ENCODE results near the gene EPB41L1. TPM values are rescaled to one million over a fixed set of nuclear protein-coding genes. Genes with fewer than 3 reads are reported as not detected.

The EPB41L1 gene
- polyA plus RNA-seq, 1 donor from 2014 or later, result 38.2 TPM

DNA sequence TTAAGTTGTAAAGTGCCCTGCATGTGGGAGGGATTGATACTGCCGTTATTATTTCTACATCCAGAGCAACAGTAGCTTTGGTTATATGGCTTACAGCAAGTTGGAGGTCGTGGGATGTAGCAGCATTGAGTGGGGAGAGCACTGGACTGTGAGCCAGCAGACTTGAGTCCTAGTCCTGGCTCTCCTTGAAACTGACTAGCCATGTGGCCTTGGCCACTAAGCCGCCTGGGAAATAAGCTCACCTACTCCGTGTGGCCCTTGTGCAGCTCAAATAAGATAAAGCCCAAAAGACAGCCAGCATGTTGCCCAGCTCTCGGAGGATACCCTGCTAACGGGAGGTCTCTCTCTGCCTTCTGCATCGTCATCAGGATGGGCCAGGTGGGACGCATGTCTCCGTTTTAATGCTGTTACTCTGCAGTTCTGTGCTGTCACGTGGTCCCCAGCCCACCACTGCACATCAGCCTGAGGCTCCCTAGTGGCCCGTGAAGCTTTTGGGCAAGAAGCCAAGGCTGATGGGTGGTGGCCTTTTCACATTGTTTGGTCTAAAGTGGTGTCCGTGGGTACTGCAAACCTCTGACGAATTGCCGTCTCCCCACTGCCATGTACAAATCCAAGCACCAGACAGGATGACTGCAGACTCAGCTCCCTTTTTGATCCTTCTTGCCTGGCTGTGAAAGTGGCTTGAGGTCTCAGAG is 7.9 kb downstream of the EPB41L1 start:
- Histone ChIP-seq H4K20me1 (ENCODE audit: insufficient read depth) (no peaks in the 10 kb centered on the region), H3K4me2 (ENCODE audit: low read length) (no peak overlapping the region), H3K9me2 (ENCODE audit: insufficient read depth, low read length) (no peaks in the 10 kb centered on the region), H3K36me3 (ENCODE audit: insufficient read depth, low read length) (no peaks in the 10 kb centered on the region), H3K27ac (ENCODE audit: low read length) (no peak overlapping the region), H3K9ac (ENCODE audit: low read length) (no peak overlapping the region), H3K79me2 (replicated peaks; ENCODE audit: insufficient read depth, low read length) (peaks cover 6% of the 10 kb centered on the region), H3K9me3 (ENCODE audit: low read length) (no peaks in the 10 kb centered on the region), H2AFZ (ENCODE audit: low read depth, low read length) (no peak overlapping the region), H3K4me3 (ENCODE audit: low read length) (no peak overlapping the region), H3K27me3 (ENCODE audit: insufficient read depth, low read depth, low read length) (no peaks in the 10 kb centered on the region), H3F3A (ENCODE audit: insufficient read depth, low read length, poor library complexity, severe bottlenecking) (no peaks in the 10 kb centered on the region)
- TF ChIP-seq, protein P1, sequence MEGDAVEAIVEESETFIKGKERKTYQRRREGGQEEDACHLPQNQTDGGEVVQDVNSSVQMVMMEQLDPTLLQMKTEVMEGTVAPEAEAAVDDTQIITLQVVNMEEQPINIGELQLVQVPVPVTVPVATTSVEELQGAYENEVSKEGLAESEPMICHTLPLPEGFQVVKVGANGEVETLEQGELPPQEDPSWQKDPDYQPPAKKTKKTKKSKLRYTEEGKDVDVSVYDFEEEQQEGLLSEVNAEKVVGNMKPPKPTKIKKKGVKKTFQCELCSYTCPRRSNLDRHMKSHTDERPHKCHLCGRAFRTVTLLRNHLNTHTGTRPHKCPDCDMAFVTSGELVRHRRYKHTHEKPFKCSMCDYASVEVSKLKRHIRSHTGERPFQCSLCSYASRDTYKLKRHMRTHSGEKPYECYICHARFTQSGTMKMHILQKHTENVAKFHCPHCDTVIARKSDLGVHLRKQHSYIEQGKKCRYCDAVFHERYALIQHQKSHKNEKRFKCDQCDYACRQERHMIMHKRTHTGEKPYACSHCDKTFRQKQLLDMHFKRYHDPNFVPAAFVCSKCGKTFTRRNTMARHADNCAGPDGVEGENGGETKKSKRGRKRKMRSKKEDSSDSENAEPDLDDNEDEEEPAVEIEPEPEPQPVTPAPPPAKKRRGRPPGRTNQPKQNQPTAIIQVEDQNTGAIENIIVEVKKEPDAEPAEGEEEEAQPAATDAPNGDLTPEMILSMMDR (IDR thresholded peaks at IDR 0.05; ENCODE audit: poor library complexity, severe bottlenecking), result no peak
- TF ChIP-seq RAD21 (conservative IDR thresholded peaks at IDR 0.05) (no peak), EP300 (conservative IDR thresholded peaks at IDR 0.05; ENCODE audit: poor library complexity, severe bottlenecking) (no peak), MXI1 (conservative IDR thresholded peaks at IDR 0.05; ENCODE audit: poor library complexity, severe bottlenecking) (no peak), EZH2 (IDR thresholded peaks at IDR 0.05; ENCODE audit: borderline replicate concordance, insufficient read depth, low read length, poor library complexity, severe bottlenecking) (no peak), TAF1 (IDR thresholded peaks at IDR 0.05; ENCODE audit: low read depth) (no peak), POLR2AphosphoS5 (IDR thresholded peaks at IDR 0.05) (no peak), SMC3 (conservative IDR thresholded peaks at IDR 0.05; ENCODE audit: poor library complexity) (no peak)
- TF ChIP-seq, protein P2, sequence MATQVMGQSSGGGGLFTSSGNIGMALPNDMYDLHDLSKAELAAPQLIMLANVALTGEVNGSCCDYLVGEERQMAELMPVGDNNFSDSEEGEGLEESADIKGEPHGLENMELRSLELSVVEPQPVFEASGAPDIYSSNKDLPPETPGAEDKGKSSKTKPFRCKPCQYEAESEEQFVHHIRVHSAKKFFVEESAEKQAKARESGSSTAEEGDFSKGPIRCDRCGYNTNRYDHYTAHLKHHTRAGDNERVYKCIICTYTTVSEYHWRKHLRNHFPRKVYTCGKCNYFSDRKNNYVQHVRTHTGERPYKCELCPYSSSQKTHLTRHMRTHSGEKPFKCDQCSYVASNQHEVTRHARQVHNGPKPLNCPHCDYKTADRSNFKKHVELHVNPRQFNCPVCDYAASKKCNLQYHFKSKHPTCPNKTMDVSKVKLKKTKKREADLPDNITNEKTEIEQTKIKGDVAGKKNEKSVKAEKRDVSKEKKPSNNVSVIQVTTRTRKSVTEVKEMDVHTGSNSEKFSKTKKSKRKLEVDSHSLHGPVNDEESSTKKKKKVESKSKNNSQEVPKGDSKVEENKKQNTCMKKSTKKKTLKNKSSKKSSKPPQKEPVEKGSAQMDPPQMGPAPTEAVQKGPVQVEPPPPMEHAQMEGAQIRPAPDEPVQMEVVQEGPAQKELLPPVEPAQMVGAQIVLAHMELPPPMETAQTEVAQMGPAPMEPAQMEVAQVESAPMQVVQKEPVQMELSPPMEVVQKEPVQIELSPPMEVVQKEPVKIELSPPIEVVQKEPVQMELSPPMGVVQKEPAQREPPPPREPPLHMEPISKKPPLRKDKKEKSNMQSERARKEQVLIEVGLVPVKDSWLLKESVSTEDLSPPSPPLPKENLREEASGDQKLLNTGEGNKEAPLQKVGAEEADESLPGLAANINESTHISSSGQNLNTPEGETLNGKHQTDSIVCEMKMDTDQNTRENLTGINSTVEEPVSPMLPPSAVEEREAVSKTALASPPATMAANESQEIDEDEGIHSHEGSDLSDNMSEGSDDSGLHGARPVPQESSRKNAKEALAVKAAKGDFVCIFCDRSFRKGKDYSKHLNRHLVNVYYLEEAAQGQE (IDR thresholded peaks at IDR 0.05; ENCODE audit: borderline replicate concordance), result no peak

DNA sequence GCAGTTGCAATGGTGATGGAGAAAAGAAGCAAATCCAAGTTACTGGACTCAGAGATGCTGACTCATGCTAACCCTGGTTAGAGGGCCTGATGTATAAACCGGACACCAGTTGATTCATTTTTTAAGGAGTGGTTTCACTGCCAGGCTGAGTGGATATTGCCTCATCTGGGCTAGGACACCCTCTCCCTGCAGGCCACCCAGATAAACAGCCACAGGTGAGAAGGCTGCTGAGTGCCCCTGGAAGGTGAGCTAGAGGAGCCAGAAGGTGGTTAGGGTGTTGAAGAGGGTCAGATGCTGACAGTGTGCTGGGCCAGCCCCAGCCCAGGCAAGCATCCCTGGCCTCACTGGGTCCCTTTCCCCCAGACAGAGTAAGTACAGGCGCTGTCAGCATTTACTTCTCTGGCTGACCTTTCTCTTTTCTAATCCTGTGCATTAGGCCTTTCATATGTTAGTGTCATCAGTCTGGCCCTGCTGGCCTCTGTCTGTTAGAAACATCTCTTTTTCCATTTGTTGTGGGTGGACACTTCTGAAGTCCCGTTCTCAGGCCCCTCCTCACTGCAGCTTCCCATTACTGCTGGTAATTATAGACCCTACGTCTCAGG is 13.5 kb downstream of the EPB41L1 start:
- Histone ChIP-seq H3K4me3 (ENCODE audit: low read length) (no peak overlapping the region), H3K9ac (ENCODE audit: low read length) (no peak overlapping the region), H3K36me3 (ENCODE audit: insufficient read depth, low read length) (no peaks in the 10 kb centered on the region), H2AFZ (ENCODE audit: low read depth, low read length) (no peak overlapping the region), H3K27ac (ENCODE audit: low read length) (no peak overlapping the region), H3K9me3 (ENCODE audit: low read length) (no peaks in the 10 kb centered on the region), H3K9me2 (ENCODE audit: insufficient read depth, low read length) (no peaks in the 10 kb centered on the region), H3F3A (ENCODE audit: insufficient read depth, low read length, poor library complexity, severe bottlenecking) (no peaks in the 10 kb centered on the region), H3K4me2 (ENCODE audit: low read length) (no peak overlapping the region), H3K27me3 (ENCODE audit: insufficient read depth, low read depth, low read length) (no peaks in the 10 kb centered on the region), H3K79me2 (replicated peaks; ENCODE audit: insufficient read depth, low read length) (peaks cover 5% of the 10 kb centered on the region), H4K20me1 (ENCODE audit: insufficient read depth) (peaks cover 3% of the 10 kb centered on the region)
- TF ChIP-seq POLR2AphosphoS5 (IDR thresholded peaks at IDR 0.05) (no peak), EP300 (conservative IDR thresholded peaks at IDR 0.05; ENCODE audit: poor library complexity, severe bottlenecking) (no peak), SMC3 (conservative IDR thresholded peaks at IDR 0.05; ENCODE audit: poor library complexity) (no peak), TAF1 (IDR thresholded peaks at IDR 0.05; ENCODE audit: low read depth) (no peak), EZH2 (IDR thresholded peaks at IDR 0.05; ENCODE audit: borderline replicate concordance, insufficient read depth, low read length, poor library complexity, severe bottlenecking) (no peak), RAD21 (conservative IDR thresholded peaks at IDR 0.05) (no peak), MXI1 (conservative IDR thresholded peaks at IDR 0.05; ENCODE audit: poor library complexity, severe bottlenecking) (no peak)
- TF ChIP-seq, protein P1 (IDR thresholded peaks at IDR 0.05; ENCODE audit: poor library complexity, severe bottlenecking), result no peak
- TF ChIP-seq, protein P2 (IDR thresholded peaks at IDR 0.05; ENCODE audit: borderline replicate concordance), result no peak
